ENCODE results near the gene SPECC1. TPM values are rescaled to one million over a fixed set of nuclear protein-coding genes. Genes with fewer than 3 reads are reported as not detected.

Gene SPECC1
- total and polyA plus RNA-seq, 10 of the 15 experiments (the other 5 are each of a cell fraction or from before 2014, with no cell fraction given), result 6.4 to 40.6 (median 23.9) TPM

- TF ChIP-seq ZNF384 (IDR thresholded peaks at IDR 0.05; ENCODE audit: borderline replicate concordance, low read depth, low read length) (no peak), TCF7 (IDR thresholded peaks at IDR 0.05; ENCODE audit: borderline replicate concordance) (no peak), SMC3 (IDR thresholded peaks at IDR 0.05; ENCODE audit: borderline replicate concordance, low read length) (no peak), MTA2 (IDR thresholded peaks at IDR 0.05; ENCODE audit: low read depth) (no peak), WRNIP1 (IDR thresholded peaks at IDR 0.05; ENCODE audit: borderline replicate concordance, low read depth, low read length) (no peak), RUNX3 (IDR thresholded peaks at IDR 0.05; ENCODE audit: low read length) (no peak), POU2F2 (IDR thresholded peaks at IDR 0.05; ENCODE audit: borderline replicate concordance, low read depth, low read length) (no peak), SMARCA5 (IDR thresholded peaks at IDR 0.05) (no peak), TCF12 (IDR thresholded peaks at IDR 0.05; ENCODE audit: low read depth, low read length) (no peak)
Measured at GRCh38 chr17:20254541-20254940, 245.4 kb downstream of the SPECC1 start (continued).

GRCh38 chr17:20256144-20256543 lies 247.0 kb downstream of the SPECC1 start:
- in situ Hi-C loops (cut with MboI), result no loop called here
- SMC1A ChIA-PET (ENCODE audit: uncharacterized antibody, unreplicated experiment), result no interaction called here

More at GRCh38 chr17:20256144-20256543, 247.0 kb downstream of the SPECC1 start:
- FAIRE-seq (no peak), DNase-seq (ENCODE audit: low read depth, low spot score) (no peak), ATAC-seq (no peak)
- no peaks in the 10 kb centered on the region for H3K9me3 ChIP-seq (replicated peaks; ENCODE audit: control insufficient read depth, insufficient read depth, low read length)
- H2AFZ ChIP-seq (ENCODE audit: control insufficient read depth, low read depth, low read length), result no peak overlapping the region
- 93% methylated on average over 2 of the region's 2 CpGs for WGBS (ENCODE audit: insufficient coverage, insufficient replicate concordance, low lambda C conversion rate, missing lambda C conversion rate)
- ChIA-PET CTCF (no interaction called here), POLR2A (no interaction called here), RAD21 (ENCODE audit: unreplicated experiment) (no interaction called here)
- H3K4me2 ChIP-seq (ENCODE audit: control insufficient read depth, insufficient read depth), result no peak overlapping the region
- no peaks in the 10 kb centered on the region for H3K27me3 ChIP-seq (replicated peaks in 1 of 2; ENCODE audit: control insufficient read depth in 2 of 2, insufficient read depth in 2 of 2, low read length in 1 of 2)
- no peaks in the 10 kb centered on the region for H3K4me1 ChIP-seq (ENCODE audit: control insufficient read depth, insufficient read depth, low read length)
- H4K20me1 ChIP-seq (ENCODE audit: control insufficient read depth, insufficient read depth), result no peaks in the 10 kb centered on the region
- BruUV-seq (replicated peaks), result no TSS peak
- no peak for TF ChIP-seq ESRRA (IDR thresholded peaks at IDR 0.05; ENCODE audit: low read length)
- TF ChIP-seq RFX5 (IDR thresholded peaks at IDR 0.05; ENCODE audit: low read depth, low read length), result no peak
- TF ChIP-seq TCF12 (IDR thresholded peaks at IDR 0.05; ENCODE audit: low read depth, low read length), result no peak
- no peak for TF ChIP-seq CREM (IDR thresholded peaks at IDR 0.05; ENCODE audit: low read depth)
- TF ChIP-seq PAX8 (IDR thresholded peaks at IDR 0.05), result no peak
- TF ChIP-seq RAD21 (IDR thresholded peaks at IDR 0.05; ENCODE audit: insufficient read depth, low read depth, low read length), result no peak
- TF ChIP-seq NR2F1 (conservative IDR thresholded peaks at IDR 0.05), result no peak
- no peak for TF ChIP-seq SIN3A (IDR thresholded peaks at IDR 0.05; ENCODE audit: low read depth, low read length)
- H3K9ac ChIP-seq (ENCODE audit: control insufficient read depth, insufficient read depth, low read length), result no peak overlapping the region
- no peaks in the 10 kb centered on the region for H3K79me2 ChIP-seq (ENCODE audit: control insufficient read depth, insufficient read depth, low read length)
- no peak overlapping the region for H3K4me3 ChIP-seq
- peaks cover 2 to 6% of the 10 kb centered on the region in 2 experiments; a peak in 3 of 4 replicates for H3K36me3 ChIP-seq (ENCODE audit: control insufficient read depth in 2 of 2, insufficient read depth in 2 of 2, low read length in 1 of 2)
- H3K27ac ChIP-seq (ENCODE audit: control insufficient read depth, insufficient read depth), result no peak overlapping the region
- intact Hi-C loops (cut with micrococcal nuclease; ENCODE audit: unreplicated experiment), result no loop called here
